ENCODE results near the gene SLC24A3.

Gene SLC24A3

GRCh38 chr20:19387251-19387650 lies 174.8 kb downstream of the SLC24A3 start:
- no peak overlapping the region for H2BK15ac ChIP-seq (ENCODE audit: low read length)
- no peak overlapping the region for H3K9ac ChIP-seq (ENCODE audit: low read depth, low read length, poor library complexity)
- no peak overlapping the region for H4K91ac ChIP-seq (ENCODE audit: low read depth, low read length, poor library complexity)
- H3K4me2 ChIP-seq (ENCODE audit: insufficient read depth, low read length, poor library complexity, severe bottlenecking) = no peak overlapping the region
- H3K4me1 ChIP-seq (ENCODE audit: control insufficient read depth in 2 of 2, insufficient read depth in 1 of 2, low read depth in 1 of 2, low read length in 2 of 2) = no peaks in the 10 kb centered on the region
- no peak for DNase-seq (ENCODE audit: low spot score)
- H2BK5ac ChIP-seq (ENCODE audit: low read length) = no peak overlapping the region
- H2AK5ac ChIP-seq (ENCODE audit: low read depth, low read length) = no peak overlapping the region
- no peak overlapping the region for H2BK120ac ChIP-seq (ENCODE audit: low read depth, low read length)
- no peak overlapping the region for H2AFZ ChIP-seq (ENCODE audit: low read length)
- no peak overlapping the region for H3K14ac ChIP-seq (ENCODE audit: low read length)
- no peak overlapping the region for H3K27ac ChIP-seq (replicated peaks; ENCODE audit: low read length)
- H3K18ac ChIP-seq (ENCODE audit: low read length) = no peak overlapping the region
- H3K4me3 ChIP-seq (ENCODE audit: low read length in 2 of 2) = no peak overlapping the region
- H3K36me3 ChIP-seq (replicated peaks in 1 of 2; ENCODE audit: control insufficient read depth in 2 of 2, insufficient read depth in 2 of 2, low read length in 2 of 2) = no peaks in the 10 kb centered on the region
- peaks cover 0 to 2% of the 10 kb centered on the region in 2 donors for H3K9me3 ChIP-seq (replicated peaks in 1 of 2; ENCODE audit: control insufficient read depth in 2 of 2, insufficient read depth in 1 of 2, low read depth in 1 of 2, low read length in 2 of 2)
- H3K4ac ChIP-seq (ENCODE audit: low read length) = no peak overlapping the region
- no peak overlapping the region for H3K23ac ChIP-seq (ENCODE audit: low read depth, low read length, poor library complexity)
- H3K79me1 ChIP-seq (ENCODE audit: low read depth, low read length) = no peaks in the 10 kb centered on the region
- no peak overlapping the region for H4K8ac ChIP-seq (ENCODE audit: low read depth, low read length)
- H2BK12ac ChIP-seq (ENCODE audit: low read length) = no peak overlapping the region
- no peaks in the 10 kb centered on the region for H3K27me3 ChIP-seq (ENCODE audit: control insufficient read depth in 3 of 3, insufficient read depth in 3 of 3, low read depth in 1 of 3, low read length in 3 of 3)

GRCh38 chr20:19392344-19393130 lies 180.1 kb downstream of the SLC24A3 start:
- H3K9me3 ChIP-seq (replicated peaks in 1 of 2; ENCODE audit: control insufficient read depth in 2 of 2, insufficient read depth in 1 of 2, low read depth in 1 of 2, low read length in 2 of 2) = peaks cover 0 to 3% of the 10 kb centered on the region in 2 donors
- no peak overlapping the region for H2BK120ac ChIP-seq (ENCODE audit: low read depth, low read length)
- no peak overlapping the region for H2BK5ac ChIP-seq (ENCODE audit: low read length)
- H2AK5ac ChIP-seq (ENCODE audit: low read depth, low read length) = no peak overlapping the region
- H3K36me3 ChIP-seq (replicated peaks in 1 of 2; ENCODE audit: control insufficient read depth in 2 of 2, insufficient read depth in 2 of 2, low read length in 2 of 2) = no peaks in the 10 kb centered on the region
- no peak for DNase-seq (ENCODE audit: low spot score)
- no peak overlapping the region for H3K14ac ChIP-seq (ENCODE audit: low read length)
- H2BK15ac ChIP-seq (ENCODE audit: low read length) = no peak overlapping the region
- H4K91ac ChIP-seq (ENCODE audit: low read depth, low read length, poor library complexity) = no peak overlapping the region
- no peak overlapping the region for H3K4me3 ChIP-seq (ENCODE audit: low read length in 2 of 2)
- H3K9ac ChIP-seq (ENCODE audit: low read depth, low read length, poor library complexity) = no peak overlapping the region
- H3K4me1 ChIP-seq (ENCODE audit: control insufficient read depth in 2 of 2, insufficient read depth in 1 of 2, low read depth in 1 of 2, low read length in 2 of 2) = no peaks in the 10 kb centered on the region
- no peak overlapping the region for H3K27ac ChIP-seq (replicated peaks; ENCODE audit: low read length)
- H3K27me3 ChIP-seq (ENCODE audit: control insufficient read depth in 3 of 3, insufficient read depth in 3 of 3, low read depth in 1 of 3, low read length in 3 of 3) = no peaks in the 10 kb centered on the region
- H3K4ac ChIP-seq (ENCODE audit: low read length) = no peak overlapping the region
- H4K8ac ChIP-seq (ENCODE audit: low read depth, low read length) = no peak overlapping the region
- H2BK12ac ChIP-seq (ENCODE audit: low read length) = no peak overlapping the region
- H3K18ac ChIP-seq (ENCODE audit: low read length) = no peak overlapping the region
- H3K4me2 ChIP-seq (ENCODE audit: insufficient read depth, low read length, poor library complexity, severe bottlenecking) = no peak overlapping the region
- no CpG with 5 or more reads among the region's 2 CpGs for WGBS, 2 donors (ENCODE audit: extremely low coverage in 2 of 2, insufficient read length in 2 of 2, insufficient replicate concordance in 1 of 2)
- no peak overlapping the region for H2AFZ ChIP-seq (ENCODE audit: low read length)
- H3K79me1 ChIP-seq (ENCODE audit: low read depth, low read length) = no peaks in the 10 kb centered on the region
- no peak overlapping the region for H3K23ac ChIP-seq (ENCODE audit: low read depth, low read length, poor library complexity)

GRCh38 chr20:19396460-19397081 lies 184.1 kb downstream of the SLC24A3 start:
- Histone ChIP-seq H2BK120ac (ENCODE audit: low read depth, low read length) (no peak overlapping the region), H2BK15ac (ENCODE audit: low read length) (no peak overlapping the region), H4K8ac (ENCODE audit: low read depth, low read length) (no peak overlapping the region), H3K4ac (ENCODE audit: low read length) (no peak overlapping the region), H2BK12ac (ENCODE audit: low read length) (no peak overlapping the region), H4K91ac (ENCODE audit: low read depth, low read length, poor library complexity) (no peak overlapping the region), H3K36me3 (replicated peaks in 1 of 2; ENCODE audit: control insufficient read depth in 2 of 2, insufficient read depth in 2 of 2, low read length in 2 of 2) (no peaks in the 10 kb centered on the region), H3K4me1 (ENCODE audit: control insufficient read depth in 2 of 2, insufficient read depth in 1 of 2, low read depth in 1 of 2, low read length in 2 of 2) (no peaks in the 10 kb centered on the region), H3K23ac (ENCODE audit: low read depth, low read length, poor library complexity) (no peak overlapping the region), H3K14ac (ENCODE audit: low read length) (no peak overlapping the region), H2AFZ (ENCODE audit: low read length) (no peak overlapping the region), H2AK5ac (ENCODE audit: low read depth, low read length) (no peak overlapping the region), H3K9ac (ENCODE audit: low read depth, low read length, poor library complexity) (no peak overlapping the region), H3K27me3 (ENCODE audit: control insufficient read depth in 3 of 3, insufficient read depth in 3 of 3, low read depth in 1 of 3, low read length in 3 of 3) (no peaks in the 10 kb centered on the region), H3K18ac (ENCODE audit: low read length) (no peak overlapping the region), H3K27ac (replicated peaks; ENCODE audit: low read length) (no peak overlapping the region), H3K79me1 (ENCODE audit: low read depth, low read length) (no peaks in the 10 kb centered on the region), H3K9me3 (replicated peaks in 1 of 2; ENCODE audit: control insufficient read depth in 2 of 2, insufficient read depth in 1 of 2, low read depth in 1 of 2, low read length in 2 of 2) (peaks cover 0 to 2% of the 10 kb centered on the region in 2 donors), H3K4me2 (ENCODE audit: insufficient read depth, low read length, poor library complexity, severe bottlenecking) (no peak overlapping the region), H3K4me3 (ENCODE audit: low read length in 2 of 2) (no peak overlapping the region), H2BK5ac (ENCODE audit: low read length) (no peak overlapping the region)
- no CpG with 5 or more reads among the region's 3 CpGs for WGBS, 2 donors (ENCODE audit: extremely low coverage in 2 of 2, insufficient read length in 2 of 2, insufficient replicate concordance in 1 of 2)
- no peak for DNase-seq (ENCODE audit: low spot score)

GRCh38 chr20:19397226-19397625 lies 184.8 kb downstream of the SLC24A3 start:
- no peak overlapping the region for H3K27ac ChIP-seq (replicated peaks; ENCODE audit: low read length)

More at GRCh38 chr20:19397226-19397625, 184.8 kb downstream of the SLC24A3 start:
- Histone ChIP-seq H3K4ac (ENCODE audit: low read length) (no peak overlapping the region), H3K23ac (ENCODE audit: low read depth, low read length, poor library complexity) (no peak overlapping the region), H3K4me1 (ENCODE audit: control insufficient read depth in 2 of 2, insufficient read depth in 1 of 2, low read depth in 1 of 2, low read length in 2 of 2) (no peaks in the 10 kb centered on the region), H3K9me3 (replicated peaks in 1 of 2; ENCODE audit: control insufficient read depth in 2 of 2, insufficient read depth in 1 of 2, low read depth in 1 of 2, low read length in 2 of 2) (peaks cover 0 to 2% of the 10 kb centered on the region in 2 donors), H2AK5ac (ENCODE audit: low read depth, low read length) (no peak overlapping the region), H3K36me3 (replicated peaks in 1 of 2; ENCODE audit: control insufficient read depth in 2 of 2, insufficient read depth in 2 of 2, low read length in 2 of 2) (no peaks in the 10 kb centered on the region), H3K27me3 (ENCODE audit: control insufficient read depth in 3 of 3, insufficient read depth in 3 of 3, low read depth in 1 of 3, low read length in 3 of 3) (no peaks in the 10 kb centered on the region), H3K79me1 (ENCODE audit: low read depth, low read length) (no peaks in the 10 kb centered on the region), H2BK5ac (ENCODE audit: low read length) (no peak overlapping the region), H3K4me3 (ENCODE audit: low read length in 2 of 2) (no peak overlapping the region), H3K18ac (ENCODE audit: low read length) (no peak overlapping the region), H2AFZ (ENCODE audit: low read length) (no peak overlapping the region), H2BK15ac (ENCODE audit: low read length) (no peak overlapping the region), H4K91ac (ENCODE audit: low read depth, low read length, poor library complexity) (no peak overlapping the region), H3K9ac (ENCODE audit: low read depth, low read length, poor library complexity) (no peak overlapping the region), H3K14ac (ENCODE audit: low read length) (no peak overlapping the region), H4K8ac (ENCODE audit: low read depth, low read length) (no peak overlapping the region), H2BK120ac (ENCODE audit: low read depth, low read length) (no peak overlapping the region), H3K4me2 (ENCODE audit: insufficient read depth, low read length, poor library complexity, severe bottlenecking) (no peak overlapping the region), H2BK12ac (ENCODE audit: low read length) (no peak overlapping the region)
- no peak for DNase-seq (ENCODE audit: low spot score)
- 100% methylated on average over 1 of the region's 3 CpGs for WGBS, 2 donors (ENCODE audit: extremely low coverage in 2 of 2, insufficient read length in 2 of 2, insufficient replicate concordance in 1 of 2)
